Measurements from ENCODE around the gene NLK. TPM values are rescaled to one million over a fixed set of nuclear protein-coding genes. Genes with fewer than 3 reads are reported as not detected.
A peak's percentile ranks its signal among the peaks of the same experiment; 100 is the strongest.
"Not testable (repeated sequence)": the region's sequence is repeated elsewhere in the genome, so short reads cannot be mapped to it uniquely, and the experiment has no call there.

Gene NLK
- total RNA-seq, 1 donor from 2014 or later: 20.2 TPM

DNA sequence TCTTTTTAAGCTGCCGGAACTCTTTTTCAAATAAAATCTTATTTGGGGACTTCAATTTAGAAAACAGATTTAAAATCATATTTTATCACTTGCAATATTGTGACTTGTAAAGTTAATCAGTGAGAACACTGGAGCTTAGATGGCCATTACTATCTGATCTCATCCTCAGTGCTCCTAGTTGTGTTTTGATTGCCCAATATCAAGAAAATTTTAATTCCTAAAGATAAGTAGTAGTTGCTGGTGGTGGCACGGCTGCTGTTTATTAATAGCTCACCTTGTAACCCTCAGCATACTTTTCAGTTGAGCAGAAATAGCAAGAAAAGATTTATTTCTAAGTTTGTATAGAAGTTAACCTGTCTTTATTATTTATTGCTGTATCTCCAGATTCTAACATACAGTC is 124.0 kb downstream of the NLK start:
- intact Hi-C loops (cut with DNase I): no loop called here
- no peak for ATAC-seq (ENCODE audit: poor library complexity)
- DNase-seq: no peak

DNA sequence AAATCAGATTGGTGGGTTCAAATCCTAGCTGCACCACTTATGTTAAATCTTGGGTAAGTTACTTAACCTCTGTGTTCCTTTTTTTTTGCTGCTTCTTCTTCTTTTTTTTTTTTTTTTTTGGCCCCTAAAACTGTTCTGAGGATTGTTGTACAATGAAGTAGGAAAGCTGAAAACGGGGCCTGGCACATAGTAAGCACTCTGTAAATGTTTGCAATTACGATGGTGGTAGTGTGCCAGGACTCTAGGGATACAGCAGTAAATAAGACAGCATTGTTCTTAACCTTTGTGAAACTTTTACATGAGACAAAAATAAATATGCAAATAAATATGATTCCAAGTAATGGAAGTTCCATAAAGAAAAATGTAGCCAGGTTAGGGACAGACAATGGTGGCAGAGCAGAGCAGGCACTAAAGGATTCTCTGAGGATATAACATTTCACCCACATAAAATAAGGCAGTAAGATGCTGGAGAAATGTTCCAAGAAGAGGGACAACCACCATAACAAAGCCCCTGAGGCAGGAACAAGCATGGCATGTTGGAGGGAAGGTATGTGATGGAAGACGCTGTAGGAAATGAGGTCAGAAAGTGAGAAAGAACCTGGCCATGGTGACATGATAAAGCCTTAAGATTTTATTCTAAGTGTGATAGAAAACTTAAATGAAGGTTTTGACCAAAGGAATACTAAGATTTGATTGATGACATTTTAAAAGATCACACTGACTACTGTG is 127.3 kb downstream of the NLK start:
- no peak for ATAC-seq (ENCODE audit: poor library complexity)
- intact Hi-C loops (cut with DNase I): no loop called here

DNA sequence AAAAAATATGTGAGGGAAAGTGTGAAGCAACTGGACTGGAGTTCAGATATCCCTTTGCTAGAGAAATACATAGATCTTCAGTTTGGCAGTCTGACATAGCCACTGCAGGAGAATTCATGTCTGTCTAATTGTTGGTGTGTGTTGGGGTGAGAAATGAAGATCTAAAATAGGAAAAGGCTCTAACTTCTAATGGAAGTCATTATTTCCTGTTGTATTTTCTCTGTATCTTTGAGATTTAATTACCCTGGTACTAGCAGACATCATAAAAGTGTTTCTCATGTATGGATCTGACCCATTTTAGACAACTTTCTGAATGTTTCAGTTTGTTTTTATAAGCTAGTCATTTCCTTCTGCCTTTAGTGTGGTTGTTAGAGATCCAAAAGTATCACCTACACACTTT is 128.3 kb downstream of the NLK start:
- intact Hi-C loops (cut with DNase I): no loop called here
- DNase-seq: no peak
- no peak for ATAC-seq (ENCODE audit: poor library complexity)

More for the DNA sequence above, 127.3 kb downstream of the NLK start:
- no peak for DNase-seq

DNA sequence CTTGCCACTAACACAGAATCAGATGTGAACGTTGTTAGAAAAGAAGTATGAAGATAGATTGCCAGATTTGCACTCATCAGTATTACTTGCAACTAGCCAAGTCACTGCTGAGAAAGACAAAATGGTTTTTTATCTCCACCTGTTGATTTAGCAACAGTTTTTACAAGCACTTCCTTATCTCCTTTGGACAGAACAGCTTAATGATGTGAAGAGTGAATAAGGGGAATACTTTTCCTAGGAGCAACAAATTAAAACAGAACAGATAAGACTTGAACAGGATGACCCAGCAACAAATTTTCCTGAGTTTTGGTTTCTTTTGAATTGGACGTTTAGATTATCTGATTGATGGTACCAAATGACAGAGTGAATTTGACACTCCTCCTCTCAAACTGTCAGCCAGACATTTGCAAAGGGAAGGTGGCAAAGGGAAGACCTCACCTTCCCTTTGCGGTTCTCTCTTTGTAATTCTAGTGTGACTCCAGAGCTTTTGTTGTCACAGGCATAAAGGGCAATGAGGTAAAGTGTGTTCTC is 130.6 kb downstream of the NLK start:
- DNase-seq: no peak
- ATAC-seq (ENCODE audit: poor library complexity): no peak
- intact Hi-C loops (cut with DNase I): no loop called here

DNA sequence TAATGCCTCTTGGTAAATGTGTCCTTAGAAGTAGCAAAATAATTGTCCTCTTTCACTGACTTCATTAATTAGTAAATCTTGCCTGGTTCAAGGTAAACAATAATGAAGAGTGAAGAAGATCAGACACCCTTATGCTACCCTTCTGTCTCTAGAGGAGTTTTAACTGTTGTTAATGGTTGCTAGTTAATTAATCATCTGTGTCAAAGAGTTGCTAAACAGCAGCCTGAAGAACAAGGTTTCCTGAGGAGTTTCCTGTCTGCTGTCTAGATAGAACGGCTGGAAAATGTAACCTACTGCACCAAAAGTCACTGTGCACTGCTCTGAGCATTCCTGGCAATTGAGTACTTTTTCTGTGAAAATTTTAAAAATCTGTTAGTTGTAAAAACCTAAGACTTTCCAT is 131.3 kb downstream of the NLK start:
- intact Hi-C loops (cut with DNase I): no loop called here
- ATAC-seq (ENCODE audit: poor library complexity) (no peak), DNase-seq (no peak)

DNA sequence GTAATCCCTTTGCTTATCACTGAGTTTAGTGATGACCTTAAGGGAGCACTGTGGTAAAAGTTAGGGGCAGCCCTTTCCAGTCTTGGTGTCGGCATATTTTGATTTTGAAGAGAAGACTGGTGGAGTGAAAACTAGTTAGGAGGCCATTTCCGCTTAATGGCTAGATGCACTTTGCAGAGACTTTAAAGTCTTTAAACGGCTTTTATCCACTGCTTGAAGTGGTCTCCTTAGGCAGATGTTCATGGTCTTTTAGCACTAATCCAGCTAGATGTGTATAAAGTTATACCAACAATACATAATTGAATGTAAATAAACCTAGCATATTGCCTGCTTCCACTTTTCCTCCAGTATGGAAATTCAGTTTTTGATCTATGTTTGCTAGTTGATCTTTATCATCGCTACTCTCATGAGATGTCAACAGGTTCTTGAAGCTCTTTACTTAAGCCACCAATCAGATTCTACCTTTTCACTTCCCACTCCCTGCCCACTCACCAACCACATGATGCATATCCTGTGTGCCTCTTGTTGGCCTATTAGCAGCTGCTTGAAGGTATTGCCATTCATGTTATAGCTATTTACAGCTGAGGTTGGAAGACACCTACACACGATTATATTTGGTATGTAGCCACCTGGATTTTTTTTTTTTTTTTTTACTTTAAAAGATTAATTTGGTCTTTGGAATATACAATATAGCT is 132.0 kb downstream of the NLK start:
- DNase-seq: no peak
- ATAC-seq (ENCODE audit: poor library complexity): no peak
- intact Hi-C loops (cut with DNase I): no loop called here

DNA sequence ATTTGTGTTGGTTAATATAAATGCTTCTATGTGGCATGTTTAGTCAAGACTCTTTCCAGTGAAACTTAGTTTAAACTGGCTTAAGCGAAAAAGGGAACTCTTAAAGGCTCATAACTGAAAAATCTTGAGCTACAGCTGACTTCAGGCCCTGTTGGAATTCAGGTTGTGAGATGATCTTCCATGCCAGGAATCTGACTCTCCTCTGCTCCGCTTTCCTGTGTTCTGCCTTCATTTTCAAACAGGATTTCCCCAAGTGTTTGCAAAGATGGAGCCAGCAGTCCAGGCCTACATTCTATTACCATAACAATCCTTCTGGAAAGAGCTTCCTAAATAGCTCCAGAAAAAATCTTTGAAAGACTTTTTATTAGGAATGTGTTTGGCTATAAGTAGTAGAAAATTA is 134.9 kb downstream of the NLK start:
- no peak for ATAC-seq (ENCODE audit: poor library complexity)
- intact Hi-C loops (cut with DNase I): no loop called here
- DNase-seq: no peak

DNA sequence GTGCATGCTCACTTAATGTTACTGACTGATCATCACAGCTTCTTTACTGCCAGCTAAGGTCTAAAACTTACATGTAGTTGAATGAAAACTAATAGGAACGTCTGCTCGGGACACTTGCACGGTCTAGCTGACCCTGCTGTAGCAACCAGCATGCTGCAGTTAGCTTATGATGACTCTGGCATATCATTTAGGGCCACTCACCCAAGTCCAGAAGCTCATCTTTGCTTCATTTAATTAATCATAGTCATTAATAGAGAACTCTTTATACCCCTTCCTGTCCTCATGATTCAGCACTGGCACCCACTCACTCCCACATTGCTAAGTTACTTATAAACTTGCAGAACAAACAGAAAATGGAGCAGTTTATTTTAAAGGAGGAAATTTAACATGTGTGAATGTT is 136.3 kb downstream of the NLK start:
- intact Hi-C loops (cut with DNase I): no loop called here
- ATAC-seq (ENCODE audit: poor library complexity): no peak
- DNase-seq: no peak

DNA sequence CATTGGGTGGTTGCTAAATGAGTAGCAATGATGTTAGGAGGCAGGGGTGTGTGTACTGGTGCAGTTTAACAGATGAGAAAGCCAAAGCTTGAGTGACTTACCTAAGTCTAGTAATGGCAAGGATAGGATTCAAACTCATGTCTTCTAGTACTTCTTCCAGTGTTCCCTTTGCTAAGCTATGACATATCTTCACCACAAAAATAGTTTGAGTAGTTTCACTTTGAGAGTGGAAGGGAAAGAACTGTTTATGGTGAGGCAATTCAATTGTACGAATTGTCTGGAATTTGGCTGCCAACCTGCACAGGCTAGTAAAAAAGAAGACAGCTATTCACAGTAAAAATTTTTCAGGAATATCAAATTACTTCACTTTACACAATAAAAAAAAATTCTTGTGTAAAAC is 138.0 kb downstream of the NLK start:
- intact Hi-C loops (cut with DNase I): no loop called here
- ATAC-seq (ENCODE audit: poor library complexity) (no peak), DNase-seq (no peak)

DNA sequence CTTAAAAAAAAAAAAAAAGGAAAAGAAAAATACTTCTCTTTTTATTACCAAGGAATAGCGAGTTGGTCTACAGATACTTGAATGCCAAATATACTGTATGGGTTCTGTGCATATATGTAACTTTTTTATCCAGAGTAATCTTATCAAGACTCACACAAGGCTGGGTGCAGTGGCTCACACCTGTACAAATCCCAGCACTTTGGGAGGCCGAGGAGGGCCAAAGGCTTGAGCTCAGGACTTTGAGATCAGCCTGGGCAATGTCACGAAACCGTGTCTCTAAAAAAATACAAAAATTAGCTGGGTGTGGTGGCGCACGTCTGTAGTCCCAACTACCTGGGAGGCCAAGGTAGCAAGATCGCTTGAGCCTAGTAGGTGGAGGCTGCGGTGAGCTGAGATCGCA is 139.1 kb downstream of the NLK start:
- ATAC-seq (ENCODE audit: poor library complexity) (no peak), DNase-seq (no peak)
- intact Hi-C loops (cut with DNase I): no loop called here

DNA sequence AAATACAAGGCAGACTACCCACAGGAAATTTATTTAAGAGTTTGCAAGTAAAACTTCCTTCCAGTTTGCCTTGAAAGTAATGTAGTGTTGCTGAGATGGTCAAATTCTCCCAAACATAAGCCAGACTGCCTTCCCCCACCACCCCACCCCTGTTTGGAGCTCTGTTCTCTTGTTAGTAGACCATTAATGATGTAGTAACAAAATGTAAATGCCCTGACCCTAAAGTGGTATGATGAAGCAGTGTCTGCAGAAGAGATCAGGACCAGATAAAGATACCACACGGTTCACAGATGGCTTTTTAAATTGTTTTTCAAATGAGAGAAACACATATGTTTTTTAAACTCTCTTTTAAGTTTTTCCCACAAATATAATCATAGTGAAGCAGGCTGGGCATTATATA is 140.1 kb downstream of the NLK start:
- intact Hi-C loops (cut with DNase I): no loop called here
- DNase-seq (no peak), ATAC-seq (ENCODE audit: poor library complexity) (no peak)

DNA sequence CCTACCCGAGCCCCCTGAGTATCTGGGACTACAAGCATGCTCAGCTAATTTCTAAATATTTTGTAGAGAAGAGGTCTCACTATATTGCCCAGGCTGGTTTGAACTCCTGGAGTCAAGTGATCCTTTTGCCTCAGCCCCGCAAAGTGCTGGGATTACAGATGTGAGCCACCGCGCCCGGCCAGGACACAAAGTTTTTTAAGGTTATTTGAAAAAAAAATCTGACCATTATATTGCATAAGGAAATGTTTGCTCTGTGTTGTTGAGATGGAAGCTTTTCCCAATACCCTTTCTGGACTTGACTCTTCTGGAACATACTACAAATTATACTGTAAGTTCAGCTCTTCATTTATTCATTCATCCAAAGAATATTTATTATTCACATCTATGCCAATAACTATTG is 143.2 kb downstream of the NLK start:
- intact Hi-C loops (cut with DNase I): no loop called here
- ATAC-seq (ENCODE audit: poor library complexity): no peak

DNA sequence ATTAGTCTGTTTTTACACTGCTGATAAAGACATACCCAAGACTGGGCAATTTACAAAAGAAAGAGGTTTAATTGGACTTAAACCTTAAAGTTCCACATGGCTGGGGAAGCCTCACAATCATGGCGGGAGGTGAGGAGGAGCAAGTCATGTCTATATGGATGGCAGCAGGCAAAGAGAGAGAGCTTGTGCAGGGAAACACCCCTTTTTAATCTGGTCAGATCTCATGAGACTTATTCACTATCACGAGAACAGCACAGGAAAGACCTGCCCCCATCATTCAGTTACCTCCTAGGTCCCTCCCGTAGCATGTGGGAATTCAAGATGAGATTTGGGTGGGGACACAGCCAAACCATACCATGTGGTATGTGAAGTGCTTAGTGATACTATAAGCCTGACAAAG is 144.0 kb downstream of the NLK start:
- DNase-seq; intact Hi-C loops (cut with DNase I); ATAC-seq (ENCODE audit: poor library complexity): not testable (repeated sequence)

More for the DNA sequence above, 143.2 kb downstream of the NLK start:
- no peak for DNase-seq

DNA sequence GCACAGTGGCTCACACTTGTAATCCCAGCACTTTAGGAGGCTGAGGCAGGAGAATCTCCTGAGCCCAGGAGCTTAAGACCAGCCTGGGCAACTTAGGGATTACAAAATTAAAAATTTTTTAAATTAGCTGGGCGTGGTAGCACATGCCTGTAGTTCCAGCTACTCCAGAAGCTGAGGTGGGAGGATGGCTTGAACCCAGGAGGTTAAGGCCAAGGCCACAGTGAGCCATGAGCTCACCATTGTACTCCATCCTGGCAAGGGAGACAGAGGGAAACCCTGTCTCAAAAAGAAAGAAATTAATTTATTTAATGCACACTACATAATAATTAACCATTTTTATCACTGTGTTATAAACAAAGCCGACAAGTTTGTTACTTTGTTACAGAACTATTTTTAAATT is 145.5 kb downstream of the NLK start:
- intact Hi-C loops (cut with DNase I): no loop called here
- no peak for ATAC-seq (ENCODE audit: poor library complexity)
- no peak for DNase-seq

DNA sequence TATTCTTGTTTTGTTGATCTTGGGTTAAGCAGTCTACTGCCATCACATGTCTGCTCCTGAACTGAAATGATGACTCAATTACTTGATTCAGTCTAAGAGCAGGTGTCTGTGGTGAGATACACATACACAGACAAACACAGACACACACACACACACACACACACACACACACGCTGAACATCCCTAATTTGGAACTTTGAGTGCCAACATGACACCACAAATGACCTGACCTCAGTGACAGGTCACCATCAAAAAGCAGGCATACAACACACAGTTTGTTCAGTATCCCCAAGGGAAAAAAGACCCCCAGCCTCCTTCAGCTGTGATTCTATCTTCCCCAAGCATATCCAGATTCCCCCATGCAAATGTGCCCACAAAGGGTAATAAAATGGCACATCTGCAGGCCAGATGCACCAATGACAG is 146.4 kb downstream of the NLK start:
- intact Hi-C loops (cut with DNase I): no loop called here
- no peak for ATAC-seq (ENCODE audit: poor library complexity)
- DNase-seq: no peak

DNA sequence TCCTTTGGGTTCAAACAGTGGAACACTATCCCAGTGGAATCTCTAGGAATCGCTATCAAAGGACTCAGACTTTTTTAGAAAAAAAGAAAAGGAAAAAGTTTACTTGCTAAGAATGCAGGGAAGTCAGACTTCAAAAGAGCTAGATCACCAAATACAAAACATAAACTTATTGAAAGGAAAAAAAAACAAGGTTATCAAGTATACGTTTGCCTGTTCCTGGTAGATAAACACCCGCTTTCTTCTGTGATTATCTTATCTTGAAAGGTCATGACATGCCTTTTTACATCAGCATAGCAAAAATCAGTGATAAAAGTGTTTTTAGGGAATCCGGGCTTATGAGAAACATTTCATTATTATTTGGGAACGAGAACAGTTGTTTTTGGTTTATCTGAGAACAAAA is 147.2 kb downstream of the NLK start:
- ATAC-seq (ENCODE audit: poor library complexity): no peak

DNA sequence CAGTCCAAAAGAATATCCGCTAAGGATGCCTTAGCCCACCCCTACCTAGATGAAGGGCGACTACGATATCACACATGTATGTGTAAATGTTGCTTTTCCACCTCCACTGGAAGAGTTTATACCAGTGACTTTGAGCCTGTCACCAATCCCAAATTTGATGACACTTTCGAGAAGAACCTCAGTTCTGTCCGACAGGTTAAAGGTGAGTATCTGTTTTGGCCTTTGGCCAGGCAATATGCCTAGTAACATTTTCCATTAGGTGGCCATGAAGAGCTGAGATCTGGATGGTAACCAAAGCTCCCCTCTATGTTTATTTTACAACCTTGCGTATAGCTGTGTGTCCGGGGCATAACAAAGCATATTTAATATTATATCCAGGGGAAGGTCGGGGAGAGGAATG is 148.5 kb downstream of the NLK start:
- intact Hi-C loops (cut with DNase I): no loop called here
- ATAC-seq (ENCODE audit: poor library complexity): no peak
- no peak for DNase-seq

More for the DNA sequence above, 147.2 kb downstream of the NLK start:
- intact Hi-C loops (cut with DNase I): no loop called here
- no peak for DNase-seq

DNA sequence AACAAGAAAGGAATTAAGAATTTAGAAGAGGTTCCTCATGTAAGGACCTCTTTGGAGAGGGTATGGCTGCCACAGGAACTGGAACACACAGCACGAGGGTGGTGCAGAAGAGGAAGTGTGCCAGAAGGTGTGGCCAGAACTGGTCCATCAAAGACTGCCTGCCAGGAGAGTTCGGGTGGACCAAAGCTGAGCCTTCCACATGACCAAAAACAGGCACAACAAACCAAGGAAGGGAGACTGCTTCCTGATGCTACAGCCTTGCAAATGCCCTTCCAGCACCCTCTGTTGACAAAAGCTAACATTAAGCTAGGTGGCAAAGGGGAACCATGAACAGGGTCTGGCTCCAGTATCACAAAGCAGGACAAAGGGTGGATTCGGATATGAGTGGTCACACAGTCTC is 150.8 kb downstream of the NLK start:
- ATAC-seq (ENCODE audit: poor library complexity) (peak; percentile 85), DNase-seq (peak; percentile 63)

DNA sequence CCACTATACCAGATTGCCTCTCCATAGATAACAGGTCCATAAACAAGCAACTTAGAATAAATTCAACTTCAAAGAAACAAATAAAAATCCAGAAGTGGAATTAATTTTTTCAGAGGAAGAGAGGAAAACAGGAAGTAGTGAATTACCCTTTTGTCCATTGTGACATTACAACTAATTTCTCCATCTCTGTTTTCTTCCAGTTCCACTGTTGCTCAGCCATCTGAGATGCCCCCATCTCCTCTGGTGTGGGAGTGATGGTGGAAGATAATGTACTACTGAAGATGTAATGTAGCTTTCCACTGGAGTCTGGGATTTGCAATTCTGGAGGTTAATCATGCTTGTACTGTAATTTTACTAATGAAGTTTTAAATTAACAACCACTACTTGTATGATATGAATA is 151.9 kb downstream of the NLK start:
- intact Hi-C loops (cut with DNase I): no loop called here
- ATAC-seq (ENCODE audit: poor library complexity) (no peak), DNase-seq (no peak)

More for the DNA sequence above, 150.8 kb downstream of the NLK start:
- intact Hi-C loops (cut with DNase I): no loop called here

DNA sequence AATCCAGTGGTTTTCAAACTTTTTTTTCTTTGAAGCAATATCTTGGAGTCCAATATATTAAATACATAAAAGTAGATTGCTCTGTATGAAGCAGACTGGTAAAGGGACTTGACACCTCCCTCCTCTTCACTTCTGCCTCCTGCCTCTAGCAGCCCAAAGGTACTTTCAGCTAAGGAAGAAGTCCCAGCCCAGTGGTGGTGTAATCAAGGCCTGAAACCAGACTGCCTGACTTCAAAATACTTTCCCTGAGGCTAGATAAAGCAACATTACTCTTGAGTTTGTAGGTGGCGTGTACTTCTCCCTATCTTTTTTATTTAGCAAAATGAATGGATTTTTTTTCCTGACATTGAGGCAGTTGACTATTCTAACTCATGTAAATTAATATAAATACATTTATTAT is 154.2 kb downstream of the NLK start:
- no peak for DNase-seq
- ATAC-seq (ENCODE audit: poor library complexity): no peak
- intact Hi-C loops (cut with DNase I): no loop called here
